Chondrocyte (in vitro differentiated cells): ENCODE data around the gene EXOC3L1. TPM values are rescaled to one million over a fixed set of nuclear protein-coding genes. Genes with fewer than 3 reads are reported as not detected.

Experiments used
- DNase-seq: peaks from one replicate; pipeline ENCODE4 v3.0.0; 2021; ENCODE audit warnings: mixed read lengths, low spot score
- H3K27ac Mint-ChIP-seq: one replicate; pipeline ENCODE4 v1.8.0; 2021; ENCODE audit warnings: mild to moderate bottlenecking, moderate library complexity, mixed read lengths; ENCODE audit not compliant: unreplicated experiment
- H3K27me3 Mint-ChIP-seq: 2 replicates; pipeline ENCODE4 v1.8.0; 2021; ENCODE audit warnings: low read depth, mixed read lengths
- H3K36me3 Mint-ChIP-seq: 2 replicates; pipeline ENCODE4 v1.8.0; 2021; ENCODE audit warnings: low read depth, mixed read lengths
- H3K4me1 Mint-ChIP-seq: 2 replicates; pipeline ENCODE4 v1.8.0; 2021; ENCODE audit warnings: low read depth, mild to moderate bottlenecking, mixed read lengths
- H3K4me3 Mint-ChIP-seq: one replicate; pipeline ENCODE4 v1.8.0; 2021; ENCODE audit warnings: mild to moderate bottlenecking, moderate library complexity, mixed read lengths; ENCODE audit not compliant: unreplicated experiment
- H3K9me3 Mint-ChIP-seq: 2 replicates; pipeline ENCODE4 v1.8.0; 2021; ENCODE audit warnings: low read depth, mixed read lengths
- CTCF ChIP-seq: fragments of 200-600 bp; sonication (generic); IDR thresholded peaks from 2 replicates; pipeline ENCODE4 v1.5.0; 2021; ENCODE audit warnings: antibody characterized with exemption, mild to moderate bottlenecking, moderate library complexity
- microRNA-seq: library from miRNA; unstranded; fragments of <30 nt; microRNA quantifications from one replicate; pipeline ENCODE4 v1.2.0, GENCODE V29; 2020; ENCODE audit warnings: borderline number of aligned reads
- total RNA-seq: library from RNA; stranded (reverse); gene quantifications from 3 replicates; pipeline ENCODE4 v1.2.1, GENCODE V29; 2021

The EXOC3L1 gene
- total RNA-seq, 1 donor from 2014 or later: not detected

- Mint-ChIP-seq H3K27ac (peak overlapping the region; percentile 9), H3K27me3 (no peaks in the 10 kb centered on the region), H3K36me3 (peaks cover 28% of the 10 kb centered on the region), H3K9me3 (no peaks in the 10 kb centered on the region), H3K4me3 (no peak overlapping the region), H3K4me1 (peaks cover 4% of the 10 kb centered on the region)
- TF ChIP-seq CTCF: no peak
- no peak for DNase-seq
Observed at GRCh38 chr16:67137605-67138004, 52.3 kb downstream of the EXOC3L1 start.

Small RNA genes lying within 50 kb of the gene (microRNA-seq; reads per million reads assigned to microRNA genes)
- gene MIR328: 260 reads per million, percentile 68 among the genes with 10 or more reads in this experiment

Other genes starting within 250 kb of the EXOC3L1 start
- gene CES3, start 228.9 kb downstream of the EXOC3L1 start, total RNA-seq: 0.12 to 0.75 TPM (median 0.13 TPM) in 3 replicates
- 1.6 to 6.6 TPM (median 2.6 TPM) in 3 replicates for gene CES4A, start 201.5 kb downstream of the EXOC3L1 start, total RNA-seq
- 56.6 to 62.7 TPM (median 61.3 TPM) in 3 replicates for gene CBFB, start 161.0 kb downstream of the EXOC3L1 start, total RNA-seq
- 14.0 to 18.2 TPM (median 14.9 TPM) in 3 replicates for gene PHAF1, start 80.2 kb downstream of the EXOC3L1 start, total RNA-seq
- gene B3GNT9, start 39.1 kb downstream of the EXOC3L1 start, total RNA-seq: 39.9 to 64.4 TPM (median 41.4 TPM) in 3 replicates
- gene TRADD, start 30.2 kb downstream of the EXOC3L1 start, total RNA-seq: 16.6 to 20.0 TPM (median 19.1 TPM) in 3 replicates
- gene FBXL8, start 30.2 kb downstream of the EXOC3L1 start, total RNA-seq: 14.6 to 17.5 TPM (median 16.0 TPM) in 3 replicates
- gene HSF4, start 25.4 kb downstream of the EXOC3L1 start, total RNA-seq: 11.6 to 19.0 TPM (median 15.7 TPM) in 3 replicates
- gene NOL3, start 19.6 kb downstream of the EXOC3L1 start, total RNA-seq: 21.9 to 34.6 TPM (median 31.2 TPM) in 3 replicates
- 28.0 to 45.0 TPM (median 29.9 TPM) in 3 replicates for gene MATCAP1, start 6.2 kb downstream of the EXOC3L1 start, total RNA-seq
- 31.9 to 41.0 TPM (median 33.4 TPM) in 3 replicates for gene E2F4, start 2.0 kb upstream of the EXOC3L1 start, total RNA-seq
- 1.1 to 1.2 TPM (median 1.1 TPM) in 3 replicates for gene ELMO3, start 9.0 kb upstream of the EXOC3L1 start, total RNA-seq
- gene TMEM208, start 37.0 kb upstream of the EXOC3L1 start, total RNA-seq: 41.7 to 55.7 TPM (median 43.2 TPM) in 3 replicates
- 32.9 to 50.1 TPM (median 35.6 TPM) in 3 replicates for gene FHOD1, start 57.3 kb upstream of the EXOC3L1 start, total RNA-seq
- gene SLC9A5, start 58.8 kb upstream of the EXOC3L1 start, total RNA-seq: 3.0 to 5.6 TPM (median 3.4 TPM) in 3 replicates
- gene PLEKHG4, start 89.4 kb upstream of the EXOC3L1 start, total RNA-seq: 17.5 to 22.4 TPM (median 18.9 TPM) in 3 replicates
- not detected in 3 replicates for gene KCTD19, start 136.6 kb upstream of the EXOC3L1 start, total RNA-seq
- 0.20 TPM in 1 of 3 replicates, not detected in the others for gene LRRC36, start 136.7 kb upstream of the EXOC3L1 start, total RNA-seq
- gene TPPP3, start 203.4 kb upstream of the EXOC3L1 start, total RNA-seq: 2.7 to 3.6 TPM (median 3.3 TPM) in 3 replicates
- gene ZDHHC1, start 226.3 kb upstream of the EXOC3L1 start, total RNA-seq: 11.8 to 15.0 TPM (median 12.2 TPM) in 3 replicates
- gene HSD11B2, start 241.0 kb upstream of the EXOC3L1 start, total RNA-seq: 0.20 to 0.77 TPM in 2 of 3 replicates, not detected in the other